LHCN-M2 (cell line): ENCODE results near the gene UPP1. TPM values are rescaled to one million over a fixed set of nuclear protein-coding genes. Genes with fewer than 3 reads are reported as not detected.

ENCODE experiments used
- total RNA-seq: library from RNA; depleted of rRNA; stranded (reverse); fragments of >200 nt; gene quantifications from 2 replicates; pipeline ENCODE4 v1.2.3, GENCODE V29; 2014; rRNA removed

The UPP1 gene
- total RNA-seq, 1 experiment from 2014 or later: 19.0 TPM

Other genes starting within 250 kb of the UPP1 start
- gene PKD1L1, start 140.8 kb upstream of the UPP1 start, total RNA-seq: 0.06 TPM in 2 replicates
- 47.7 and 57.2 TPM in 2 replicates for gene HUS1, start 109.7 kb upstream of the UPP1 start, total RNA-seq
- gene SUN3, start 60.2 kb upstream of the UPP1 start, total RNA-seq: not detected in 2 replicates
- gene C7orf57, start 53.7 kb upstream of the UPP1 start, total RNA-seq: 0.13 and 0.29 TPM in 2 replicates
- gene ABCA13, start 82.2 kb downstream of the UPP1 start, total RNA-seq: 2.9 and 3.4 TPM in 2 replicates